Common myeloid progenitor, CD34-positive (primary cell): ENCODE data around the gene DCXR.
A peak's percentile ranks its signal among the peaks of the same experiment; 100 is the strongest.

Source experiments
- CTCF ChIA-PET: fragments of 350-600 bp; sonication (Branson Sonifier 250); formaldehyde crosslinking; loops from one replicate; lab custom pipeline; 2021; ENCODE audit warnings: antibody characterized with exemption; lab: Charles Lee
- POLR2A ChIA-PET: fragments of 350-600 bp; sonication (Branson Sonifier 250); formaldehyde crosslinking; loops from one replicate; lab custom pipeline; 2021; ENCODE audit warnings: antibody characterized with exemption; lab: Charles Lee
- DNase-seq, 3 donors: peaks; one replicate each; pipeline versions ENCODE4 v3.0.0 to v3.0.0-alpha.2; 2013
- H3K27ac ChIP-seq, 2 experiments: 1 replicate in 1 of 2; 2 replicates in 1 of 2; pipeline ENCODE4 v1.7.0; 2013; ENCODE audit warnings: inconsistent platforms in 2 of 2, low read length in 2 of 2, mild to moderate bottlenecking in 2 of 2, low read depth in 1 of 2, moderate library complexity in 1 of 2; ENCODE audit not compliant: severe bottlenecking in 2 of 2, insufficient read depth in 1 of 2, poor library complexity in 1 of 2
- H3K27me3 ChIP-seq, 5 experiments: replicated peaks in 2 of 5; 1 replicate in 3 of 5; 2 replicates in 2 of 5; pipeline versions ENCODE4 v1.6.1 to v1.7.0; 2013; ENCODE audit warnings: low read length in 4 of 5, mild to moderate bottlenecking in 2 of 5, moderate library complexity in 2 of 5, inconsistent platforms in 1 of 5; ENCODE audit not compliant: insufficient read depth in 5 of 5, control insufficient read depth in 4 of 5
- H3K36me3 ChIP-seq, 4 experiments: 1 replicate in 2 of 4; 2 replicates in 2 of 4; pipeline versions ENCODE4 v1.6.1 to v1.7.0; 2013; ENCODE audit warnings: low read length in 3 of 4, control low read depth in 1 of 4, mild to moderate bottlenecking in 1 of 4; ENCODE audit not compliant: control insufficient read depth in 4 of 4, insufficient read depth in 4 of 4
- H3K4me1 ChIP-seq, 4 experiments: 1 replicate in 3 of 4; 2 replicates in 1 of 4; pipeline versions ENCODE4 v1.6.1 to v1.7.1; 2013; ENCODE audit warnings: low read length in 3 of 4, mild to moderate bottlenecking in 3 of 4, control low read depth in 1 of 4, inconsistent platforms in 1 of 4, moderate library complexity in 1 of 4; ENCODE audit not compliant: control insufficient read depth in 4 of 4, insufficient read depth in 4 of 4; ENCODE audit errors: control extremely low read depth in 1 of 4
- H3K4me3 ChIP-seq, 7 experiments: 1 replicate in 4 of 7; 2 replicates in 3 of 7; pipeline versions ENCODE4 v1.5.1 to v1.7.0; 2013; ENCODE audit warnings: mild to moderate bottlenecking in 7 of 7, low read length in 6 of 7, moderate library complexity in 6 of 7, inconsistent platforms in 2 of 7, low read depth in 2 of 7, control low read depth in 1 of 7; ENCODE audit not compliant: insufficient read depth in 4 of 7, control insufficient read depth in 1 of 7; ENCODE audit errors: extremely low read depth in 1 of 7
- H3K9me3 ChIP-seq, 5 experiments: 1 replicate in 4 of 5; 2 replicates in 1 of 5; pipeline versions ENCODE4 v1.6.1 to v1.7.1; 2013; ENCODE audit warnings: low read length in 4 of 5, mild to moderate bottlenecking in 2 of 5, inconsistent platforms in 1 of 5, low read depth in 1 of 5, moderate library complexity in 1 of 5; ENCODE audit not compliant: control insufficient read depth in 4 of 5, insufficient read depth in 2 of 5; ENCODE audit errors: control extremely low read depth in 1 of 5
- WGBS: methylation state at CpG from one replicate; pipeline ENCODE4 v1.1.5; 2013; ENCODE audit not compliant: insufficient coverage; 5-methylcytosine and 5-hydroxymethylcytosine counted together

Gene DCXR

DNA sequence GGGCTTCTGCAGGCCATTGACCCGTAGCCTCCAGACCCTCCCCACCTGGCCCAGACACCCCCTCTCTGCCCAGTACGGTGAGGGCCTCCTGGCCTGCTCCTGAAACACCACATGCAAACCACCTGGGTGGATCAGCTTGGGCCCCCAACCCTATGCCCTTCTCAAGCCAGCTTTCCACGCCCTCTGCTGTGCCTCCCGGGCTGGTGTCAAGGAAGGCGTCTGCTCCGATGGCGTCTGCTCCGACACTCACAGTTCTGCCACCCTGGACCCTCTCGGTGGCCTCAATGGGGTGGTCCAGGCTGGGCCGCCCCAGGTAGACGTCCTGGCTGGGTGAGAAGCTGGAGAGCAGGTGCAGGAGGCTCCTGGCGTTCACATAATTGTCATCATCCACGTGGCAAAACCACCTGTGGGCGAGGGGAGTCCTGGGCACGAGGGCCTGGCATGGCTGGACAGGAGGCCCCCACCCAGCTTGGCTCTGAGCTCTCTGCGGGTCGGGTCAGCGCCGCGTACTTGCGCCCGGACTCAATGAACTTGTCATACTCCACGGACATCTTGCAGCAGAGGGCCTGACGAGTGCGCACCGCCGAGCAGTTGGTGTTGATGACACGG lies 12.8 kb upstream of the DCXR start:
- H3K27ac ChIP-seq: no peak overlapping the region

DNA sequence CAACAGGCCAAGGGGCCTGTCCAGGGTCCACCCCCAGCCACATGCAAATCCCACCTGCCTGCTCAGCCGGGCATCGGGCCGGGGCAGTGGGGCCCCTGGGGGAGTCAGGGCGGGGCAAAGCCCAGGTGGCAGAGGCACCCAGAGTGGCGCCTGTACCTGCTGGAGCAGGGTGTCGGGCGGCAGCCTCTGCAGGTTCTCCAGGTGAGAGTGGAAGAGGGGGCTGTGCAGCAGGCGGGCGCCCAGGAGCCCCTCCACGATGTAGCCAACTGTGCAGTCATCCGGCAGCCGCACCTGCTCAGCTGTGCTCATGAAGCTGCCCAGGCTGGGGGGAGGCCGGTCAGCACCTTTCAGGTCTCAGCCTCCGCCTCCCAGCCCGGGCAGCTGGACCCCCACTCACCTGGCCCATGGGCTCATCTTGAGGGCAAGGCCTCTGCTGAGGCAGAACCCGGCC lies 12.0 kb upstream of the DCXR start:
- ChIA-PET CTCF (interaction anchor here (0.9 to 1.9 kb wide), 3 partner anchors 10 to 17 kb away, joined by 4 to 8 read pairs (median 5); partner anchors contain the start of gene DCXR), POLR2A (interaction anchor here (0.5 kb wide), 1 partner anchor 66 kb away, joined by 3 read pairs; no protein-coding TSS in a partner anchor)
- peaks cover 0 to 45% (median 24%) of the 10 kb centered on the region in 4 experiments for H3K36me3 ChIP-seq
- H3K27me3 ChIP-seq: no peaks in the 10 kb centered on the region
- peaks cover 0 to 25% (median 21%) of the 10 kb centered on the region in 4 experiments for H3K4me1 ChIP-seq
- H3K27ac ChIP-seq: no peak overlapping the region
- no peaks in the 10 kb centered on the region for H3K9me3 ChIP-seq
- WGBS: 98% methylated on average over 16 of the region's 16 CpGs
- no peak for DNase-seq
- H3K4me3 ChIP-seq: no peak overlapping the region

More for the DNA sequence above, 12.8 kb upstream of the DCXR start:
- 94% methylated on average over 26 of the region's 28 CpGs for WGBS
- H3K4me1 ChIP-seq: peaks cover 0 to 25% (median 21%) of the 10 kb centered on the region in 4 experiments
- ChIA-PET CTCF (interaction anchor here (0.9 to 1.9 kb wide), 3 partner anchors 10 to 16 kb away, joined by 4 to 8 read pairs (median 5); partner anchors contain the start of gene DCXR), POLR2A (interaction anchor here (0.5 kb wide), 1 partner anchor 66 kb away, joined by 3 read pairs; no protein-coding TSS in a partner anchor)
- H3K4me3 ChIP-seq: peak overlapping the region in 5 of 7 experiments; percentile 68 to 95 (median 81)
- H3K9me3 ChIP-seq: no peaks in the 10 kb centered on the region
- H3K36me3 ChIP-seq: peaks cover 2 to 52% (median 30%) of the 10 kb centered on the region in 4 experiments
- no peaks in the 10 kb centered on the region for H3K27me3 ChIP-seq
- DNase-seq: no peak

DNA sequence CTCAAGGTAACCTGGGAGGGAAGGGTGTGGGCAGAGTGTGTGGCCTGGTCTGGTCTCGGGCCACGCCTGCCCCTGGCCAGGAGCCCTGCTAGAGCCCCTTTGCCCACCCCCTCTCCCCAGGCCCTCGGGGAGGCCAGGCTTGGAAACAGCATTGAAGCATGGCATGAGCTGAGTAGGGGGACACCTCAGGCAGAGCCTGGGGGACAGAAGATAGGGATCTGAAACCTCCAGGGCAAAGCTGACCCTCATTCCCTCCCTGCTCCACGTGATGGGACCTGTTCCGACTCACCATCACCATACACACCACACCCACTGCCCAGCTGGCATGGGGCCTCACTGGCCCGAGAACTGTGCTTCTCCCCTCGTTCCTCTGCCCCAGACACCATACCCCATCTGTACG lies 11.6 kb upstream of the DCXR start:
- no peak for DNase-seq
- Histone ChIP-seq H3K9me3 (no peaks in the 10 kb centered on the region), H3K36me3 (peaks cover 0 to 41% (median 21%) of the 10 kb centered on the region in 4 experiments), H3K27me3 (no peaks in the 10 kb centered on the region), H3K4me1 (peaks cover 0 to 25% (median 21%) of the 10 kb centered on the region in 4 experiments), H3K4me3 (no peak overlapping the region), H3K27ac (no peak overlapping the region)
- WGBS: 100% methylated on average over 3 of the region's 8 CpGs
- POLR2A ChIA-PET: no interaction called here
- CTCF ChIA-PET: no interaction called here

DNA sequence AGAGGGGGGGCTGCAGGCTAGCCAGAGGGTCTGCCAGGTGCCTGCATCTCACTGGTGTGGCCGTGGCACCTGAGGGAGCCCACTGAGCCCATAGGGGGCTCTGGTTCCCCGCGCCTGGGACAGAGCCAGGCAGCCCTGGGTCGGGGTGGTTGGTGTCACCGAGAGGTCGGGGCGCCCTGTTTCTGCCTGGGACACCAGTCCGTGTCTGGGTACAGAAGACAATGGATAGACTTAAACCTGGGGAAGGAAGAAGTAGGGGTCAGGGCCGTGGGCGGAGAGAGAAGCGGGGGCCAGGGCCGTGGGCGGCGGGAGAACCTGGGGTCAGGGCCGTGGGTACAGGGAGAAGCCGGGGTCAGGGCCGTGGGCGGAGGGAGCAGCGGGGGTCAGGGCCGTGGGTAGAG lies 11.1 kb upstream of the DCXR start:
- Histone ChIP-seq H3K36me3 (peaks cover 0 to 35% (median 19%) of the 10 kb centered on the region in 4 experiments), H3K27me3 (no peaks in the 10 kb centered on the region), H3K4me1 (peaks cover 0 to 25% (median 21%) of the 10 kb centered on the region in 4 experiments), H3K27ac (no peak overlapping the region), H3K9me3 (no peaks in the 10 kb centered on the region), H3K4me3 (no peak overlapping the region)
- CTCF ChIA-PET: no interaction called here
- no peak for DNase-seq
- 96% methylated on average over 13 of the region's 20 CpGs for WGBS
- POLR2A ChIA-PET: no interaction called here

DNA sequence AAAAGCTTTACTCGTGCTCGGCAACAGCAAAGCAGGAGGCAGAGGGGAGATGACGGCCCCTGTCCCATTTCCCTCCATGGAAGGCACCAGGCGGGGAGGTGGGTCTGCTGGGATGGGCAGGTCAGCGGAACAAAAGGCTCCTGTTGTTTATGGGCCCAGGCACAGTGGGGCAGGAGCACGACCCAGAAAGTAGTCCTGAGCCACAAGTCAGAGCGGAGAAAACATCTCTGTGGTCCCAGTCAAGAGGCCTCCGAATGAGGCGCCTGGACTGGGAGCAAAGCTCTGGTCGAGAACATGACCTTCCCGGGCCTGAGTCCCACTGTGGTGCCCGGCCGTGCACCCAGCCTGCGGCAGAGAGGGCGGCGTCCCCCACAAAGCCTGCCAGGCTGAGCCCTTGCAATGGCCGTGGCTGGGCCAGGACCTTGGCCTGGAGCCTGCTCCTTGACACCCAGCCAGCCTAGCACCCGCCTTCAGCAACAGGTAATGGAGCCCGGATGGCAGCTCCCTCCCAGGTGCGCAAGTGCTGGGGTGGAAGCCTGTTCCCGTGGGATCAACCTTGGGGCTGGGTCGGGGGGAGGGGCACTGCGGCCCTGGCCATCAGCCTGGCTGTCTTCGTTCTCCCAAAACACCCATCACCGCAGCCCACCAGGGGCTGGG lies 10.5 kb upstream of the DCXR start:
- CTCF ChIA-PET: no interaction called here

DNA sequence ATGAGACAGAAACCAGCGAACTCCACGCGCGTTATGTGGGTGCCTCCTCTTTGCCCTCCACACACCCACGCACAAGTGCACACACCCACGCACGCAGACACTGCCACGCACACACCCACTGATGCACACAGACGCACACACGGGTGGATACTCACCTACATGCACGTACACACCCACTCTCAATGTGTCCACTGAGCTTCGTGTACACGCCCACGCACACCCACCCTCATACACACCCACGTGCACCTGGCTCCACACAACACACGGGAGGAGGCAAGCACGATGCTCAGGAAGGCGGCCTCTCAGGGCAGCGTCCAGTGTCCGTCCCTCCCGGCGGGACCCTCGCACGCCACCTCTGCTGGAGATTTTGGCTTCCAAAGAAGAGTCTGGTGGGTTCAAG lies 9.9 kb upstream of the DCXR start:
- H3K9me3 ChIP-seq: no peaks in the 10 kb centered on the region
- H3K4me3 ChIP-seq: no peak overlapping the region
- H3K4me1 ChIP-seq: peaks cover 0 to 16% (median 12%) of the 10 kb centered on the region in 4 experiments
- ChIA-PET POLR2A (no interaction called here), CTCF (no interaction called here)
- no peak overlapping the region for H3K27ac ChIP-seq
- H3K36me3 ChIP-seq: peaks cover 0 to 30% (median 19%) of the 10 kb centered on the region in 4 experiments
- DNase-seq: no peak
- H3K27me3 ChIP-seq: no peaks in the 10 kb centered on the region
- 99% methylated on average over 19 of the region's 24 CpGs for WGBS

More for the DNA sequence above, 10.5 kb upstream of the DCXR start:
- Histone ChIP-seq H3K4me1 (peaks cover 0 to 23% (median 18%) of the 10 kb centered on the region in 4 experiments), H3K4me3 (no peak overlapping the region), H3K27me3 (no peaks in the 10 kb centered on the region), H3K9me3 (no peaks in the 10 kb centered on the region), H3K36me3 (peaks cover 0 to 30% (median 19%) of the 10 kb centered on the region in 4 experiments), H3K27ac (no peak overlapping the region)
- 98% methylated on average over 24 of the region's 25 CpGs for WGBS
- POLR2A ChIA-PET: no interaction called here
- no peak for DNase-seq

DNA sequence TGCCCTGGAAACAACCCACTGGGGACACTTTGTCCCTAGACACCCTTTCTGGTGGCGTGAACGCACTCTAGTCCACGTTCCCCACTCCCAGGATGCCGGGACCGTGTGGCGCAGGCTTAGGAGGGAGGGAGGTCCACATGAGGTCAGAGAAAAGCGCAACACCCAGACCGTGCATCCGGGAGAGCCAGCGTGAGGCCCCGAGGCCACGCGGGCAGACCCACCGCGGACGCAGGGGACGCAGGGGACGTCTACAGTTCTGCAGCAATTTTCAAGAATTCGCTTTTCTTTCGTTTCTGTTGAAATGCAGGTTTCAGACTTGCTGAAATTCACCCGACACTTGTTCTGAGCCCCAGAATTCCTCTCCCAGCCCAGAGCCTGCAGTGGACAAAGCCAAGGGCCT lies 9.4 kb upstream of the DCXR start:
- no peaks in the 10 kb centered on the region for H3K27me3 ChIP-seq
- ChIA-PET POLR2A (no interaction called here), CTCF (no interaction called here)
- no peak overlapping the region for H3K4me3 ChIP-seq
- DNase-seq: no peak
- WGBS: 95% methylated on average over 21 of the region's 21 CpGs
- no peak overlapping the region for H3K27ac ChIP-seq
- H3K9me3 ChIP-seq: no peaks in the 10 kb centered on the region
- peaks cover 0 to 13% (median 9%) of the 10 kb centered on the region in 4 experiments for H3K4me1 ChIP-seq
- peaks cover 0 to 30% (median 19%) of the 10 kb centered on the region in 4 experiments for H3K36me3 ChIP-seq
